Heart left ventricle (tissue), 13 donors: ENCODE results near the gene ASB10.

Experiments used
- POLR2A ChIP-seq, 2 donors: fragments of 450-650 bp; IDR thresholded peaks; one replicate each; pipeline ENCODE4 v1.6.1; 2017; ENCODE audit warnings: antibody characterized with exemption in 2 of 2, mild to moderate bottlenecking in 2 of 2, moderate library complexity in 2 of 2
- TF ChIP-seq, protein P1 (sequence below), 12 donors: fragments of 200-600 bp; sonication (generic) in 4 of 12; IDR thresholded peaks; one replicate each; pipeline versions ENCODE4 v1.5.0 to v1.8.0; 2018 to 2022; ENCODE audit warnings: antibody characterized with exemption in 12 of 12, mild to moderate bottlenecking in 5 of 12
- donor health status: ischemic (EF 13 %, LVEDD 7.1; RV severe dilation, severe dysfunction).
- donor health status: DM: no; HTN: yes; CAD: no.
- donor health status: DM: no; HTN: no; CAD: no.
- donor health status: ischemic (EF 25% LVEDD 6.9; RV normal size, moderate dysfunction).
- donor health status: ischemic (EF 25% LVEDD 5.7; RV mildly dilated, moderate dysfunction).
- donor health status: ischemic (EF 35%, LVEDD 5.7; RV mildly dilated, moderate dysfunction).
- donor health status: nonischemic (EF 11% LVEDD 7.7; RV severe dilation, severe dysfunction).
- donor health status: DM: yes; HTN: yes; CAD: no.
- donor health status: PGD.
- donor health status: ischemic (EF 29% LVEDD 5.4; RV normal size, mild dysfunction).
- donor health status: nonischemic (EF 23%, LVEDD 6.1; RV moderate dilation, normal function).

DNA sequence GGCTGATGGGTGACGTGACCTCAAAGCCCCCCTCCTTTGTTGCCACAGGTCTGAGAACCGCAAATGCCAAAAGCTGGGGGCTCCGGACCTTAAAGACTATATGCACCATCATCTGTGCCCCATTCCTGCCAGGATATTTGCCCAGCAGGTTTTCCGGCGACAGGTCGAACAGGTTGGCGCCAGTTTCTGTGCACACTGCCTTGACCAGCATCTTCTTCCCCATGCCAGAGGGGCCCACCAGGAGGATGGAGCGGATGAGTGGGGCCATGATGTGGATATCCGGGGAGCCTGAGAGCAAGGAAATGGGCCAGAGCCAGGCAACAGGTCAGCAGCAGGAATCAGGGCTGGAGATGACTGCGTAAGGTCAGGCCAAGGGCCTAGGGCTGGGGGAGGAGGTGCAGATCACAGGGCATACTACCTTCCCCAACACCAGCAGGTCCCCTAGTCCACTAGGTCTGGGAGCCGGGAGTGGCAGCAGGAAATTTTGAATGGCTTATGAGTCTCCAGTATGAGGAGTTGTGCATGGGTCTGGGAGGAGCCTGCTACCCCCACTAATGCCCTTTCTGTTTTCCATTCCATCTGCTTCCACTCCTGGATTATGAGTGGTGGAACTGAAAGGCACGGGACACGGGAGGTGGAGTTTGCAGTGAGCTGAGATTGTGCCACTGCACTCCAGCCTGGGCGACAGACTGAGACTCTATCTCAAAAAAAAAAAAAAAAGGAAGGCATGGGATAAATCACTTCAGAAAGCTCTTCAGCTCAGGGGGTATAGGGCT, 6.3 kb upstream of the ASB10 start:
- TF ChIP-seq, protein P1, sequence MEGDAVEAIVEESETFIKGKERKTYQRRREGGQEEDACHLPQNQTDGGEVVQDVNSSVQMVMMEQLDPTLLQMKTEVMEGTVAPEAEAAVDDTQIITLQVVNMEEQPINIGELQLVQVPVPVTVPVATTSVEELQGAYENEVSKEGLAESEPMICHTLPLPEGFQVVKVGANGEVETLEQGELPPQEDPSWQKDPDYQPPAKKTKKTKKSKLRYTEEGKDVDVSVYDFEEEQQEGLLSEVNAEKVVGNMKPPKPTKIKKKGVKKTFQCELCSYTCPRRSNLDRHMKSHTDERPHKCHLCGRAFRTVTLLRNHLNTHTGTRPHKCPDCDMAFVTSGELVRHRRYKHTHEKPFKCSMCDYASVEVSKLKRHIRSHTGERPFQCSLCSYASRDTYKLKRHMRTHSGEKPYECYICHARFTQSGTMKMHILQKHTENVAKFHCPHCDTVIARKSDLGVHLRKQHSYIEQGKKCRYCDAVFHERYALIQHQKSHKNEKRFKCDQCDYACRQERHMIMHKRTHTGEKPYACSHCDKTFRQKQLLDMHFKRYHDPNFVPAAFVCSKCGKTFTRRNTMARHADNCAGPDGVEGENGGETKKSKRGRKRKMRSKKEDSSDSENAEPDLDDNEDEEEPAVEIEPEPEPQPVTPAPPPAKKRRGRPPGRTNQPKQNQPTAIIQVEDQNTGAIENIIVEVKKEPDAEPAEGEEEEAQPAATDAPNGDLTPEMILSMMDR (IDR thresholded peaks at IDR 0.05), result no peak
- no peak for TF ChIP-seq POLR2A (IDR thresholded peaks at IDR 0.05)
